OCI-LY1 (cell line): Measurements from ENCODE around the gene BNIP5.

Experiments
- H2AFZ ChIP-seq: fragments of 200-600 bp; sonication (generic), shearing (Covaris generic); 2 replicates; pipeline ENCODE4 v1.6.0; 2014; ENCODE audit warnings: antibody characterized with exemption, mild to moderate bottlenecking, low read length
- H3F3A ChIP-seq: fragments of 200-600 bp; sonication (generic), shearing (Covaris generic); 2 replicates; pipeline ENCODE4 v1.6.0; 2014; ENCODE audit warnings: mild to moderate bottlenecking, antibody characterized with exemption, low read length, moderate library complexity; ENCODE audit not compliant: insufficient read depth
- H3K27ac ChIP-seq: fragments of 200-600 bp; sonication (generic); 2 replicates; pipeline ENCODE4 v1.5.1; 2014; ENCODE audit warnings: low read length, mixed run types, mild to moderate bottlenecking, low read depth; ENCODE audit not compliant: poor library complexity, severe bottlenecking
- H3K27me3 ChIP-seq: fragments of 200-600 bp; sonication (generic); 2 replicates; pipeline ENCODE4 v1.6.0; 2014; ENCODE audit warnings: antibody characterized with exemption, mild to moderate bottlenecking, low read length, moderate library complexity; ENCODE audit not compliant: insufficient read depth
- H3K36me3 ChIP-seq: fragments of 200-600 bp; sonication (generic); 2 replicates; pipeline ENCODE4 v1.6.1; 2014; ENCODE audit warnings: mild to moderate bottlenecking, antibody characterized with exemption, low read length, moderate library complexity, mixed read lengths; ENCODE audit not compliant: insufficient read depth
- H3K4me1 ChIP-seq: fragments of 200-600 bp; sonication (generic); 2 replicates; pipeline ENCODE4 v1.5.1; 2014; ENCODE audit warnings: mild to moderate bottlenecking, low read length, moderate library complexity; ENCODE audit not compliant: insufficient read depth, severe bottlenecking
- H3K4me2 ChIP-seq: fragments of 200-600 bp; sonication (generic), shearing (Covaris generic); 2 replicates; pipeline ENCODE4 v1.6.1; 2014; ENCODE audit warnings: low read length
- H3K4me3 ChIP-seq: fragments of 200-600 bp; sonication (generic); 2 replicates; pipeline ENCODE4 v1.5.1; 2014; ENCODE audit warnings: low read length, low read depth, mild to moderate bottlenecking, mixed read lengths; ENCODE audit not compliant: poor library complexity, severe bottlenecking
- H3K79me2 ChIP-seq: fragments of 200-600 bp; shearing (Covaris generic); 2 replicates; pipeline ENCODE4 v1.6.1; 2016; ENCODE audit warnings: mixed run types, low read length, mixed read lengths; ENCODE audit not compliant: insufficient read depth
- H3K9ac ChIP-seq: fragments of 200-600 bp; sonication (generic), shearing (Covaris generic); 2 replicates; pipeline ENCODE4 v1.6.1; 2014; ENCODE audit warnings: mild to moderate bottlenecking, low read length, mixed read lengths
- H3K9me2 ChIP-seq: fragments of 200-600 bp; sonication (generic), shearing (Covaris generic); 2 replicates; pipeline ENCODE4 v1.6.1; 2014; ENCODE audit warnings: low read depth, mild to moderate bottlenecking, low read length, mixed read lengths
- H3K9me3 ChIP-seq: fragments of 200-600 bp; shearing (Covaris generic); 2 replicates; pipeline ENCODE4 v1.6.1; 2014; ENCODE audit warnings: low read length, mixed read lengths
- H4K20me1 ChIP-seq: fragments of 200-600 bp; sonication (generic), shearing (Covaris generic); 2 replicates; pipeline ENCODE4 v1.6.0; 2016; ENCODE audit warnings: mild to moderate bottlenecking, low read length; ENCODE audit not compliant: insufficient read depth
- CTCF ChIP-seq: fragments of 200-600 bp; sonication (generic), shearing (Covaris generic); IDR thresholded peaks from 2 replicates; pipeline ENCODE4 v1.5.1; 2017; ENCODE audit warnings: mild to moderate bottlenecking, antibody characterized with exemption, low read length, moderate library complexity, mixed read lengths
- EZH2 ChIP-seq: fragments of 200-600 bp; sonication (generic), shearing (Covaris generic); IDR thresholded peaks from 2 replicates; pipeline ENCODE4 v1.8.0; 2017; ENCODE audit warnings: borderline replicate concordance, mixed run types, mild to moderate bottlenecking, antibody characterized with exemption, low read length, moderate library complexity, mixed read lengths

Gene BNIP5

GRCh38 chr6:36309203-36309602, 27.5 kb downstream of the BNIP5 start:
- TF ChIP-seq CTCF (no peak), EZH2 (no peak)
- Histone ChIP-seq H4K20me1 (no peaks in the 10 kb centered on the region), H3K79me2 (no peaks in the 10 kb centered on the region), H3K4me3 (no peak overlapping the region), H3K36me3 (no peaks in the 10 kb centered on the region), H3K9me2 (no peaks in the 10 kb centered on the region), H3K9ac (no peak overlapping the region), H3K4me1 (peaks cover 14% of the 10 kb centered on the region), H3F3A (no peaks in the 10 kb centered on the region), H3K9me3 (no peaks in the 10 kb centered on the region), H3K27me3 (no peaks in the 10 kb centered on the region; the same call in 1 of the 2 replicates), H3K4me2 (no peak overlapping the region), H2AFZ (no peak overlapping the region), H3K27ac (no peak overlapping the region)

- TF ChIP-seq CTCF, result no peak
- TF ChIP-seq EZH2, result no peak
- H3K27ac ChIP-seq, result no peak overlapping the region
- H3K9ac ChIP-seq, result no peak overlapping the region
These were observed 28.2 kb downstream of the BNIP5 start for GRCh38 chr6:36308514-36308913.

GRCh38 chr6:36306375-36306774, 30.3 kb downstream of the BNIP5 start:
- Histone ChIP-seq H3K27ac (no peak overlapping the region), H3K9me3 (no peaks in the 10 kb centered on the region), H4K20me1 (no peaks in the 10 kb centered on the region), H3K27me3 (no peaks in the 10 kb centered on the region; the same call in 1 of the 2 replicates), H3K4me3 (no peak overlapping the region), H3K36me3 (no peaks in the 10 kb centered on the region), H3K9me2 (no peaks in the 10 kb centered on the region), H3K4me1 (no peaks in the 10 kb centered on the region), H3K4me2 (no peak overlapping the region), H2AFZ (no peak overlapping the region), H3K79me2 (no peaks in the 10 kb centered on the region), H3K9ac (no peak overlapping the region), H3F3A (no peaks in the 10 kb centered on the region)
- TF ChIP-seq CTCF (no peak), EZH2 (no peak)

More at GRCh38 chr6:36308514-36308913, 28.2 kb downstream of the BNIP5 start:
- no peak overlapping the region for H3K4me3 ChIP-seq
- H3F3A ChIP-seq, result no peaks in the 10 kb centered on the region
- no peak overlapping the region for H3K4me2 ChIP-seq
- peaks cover 10% of the 10 kb centered on the region for H3K4me1 ChIP-seq
- no peaks in the 10 kb centered on the region for H3K79me2 ChIP-seq
- no peaks in the 10 kb centered on the region for H3K36me3 ChIP-seq
- no peaks in the 10 kb centered on the region; the same call in 1 of the 2 replicates for H3K27me3 ChIP-seq
- H2AFZ ChIP-seq, result no peak overlapping the region
- no peaks in the 10 kb centered on the region for H4K20me1 ChIP-seq
- H3K9me2 ChIP-seq, result no peaks in the 10 kb centered on the region
- no peaks in the 10 kb centered on the region for H3K9me3 ChIP-seq
